ENCODE results near the gene LAMC2. TPM values are rescaled to one million over a fixed set of nuclear protein-coding genes. Genes with fewer than 3 reads are reported as not detected.
A peak's percentile ranks its signal among the peaks of the same experiment; 100 is the strongest.

Gene LAMC2
- total RNA-seq, 1 donor from 2014 or later: 13.9 TPM

DNA sequence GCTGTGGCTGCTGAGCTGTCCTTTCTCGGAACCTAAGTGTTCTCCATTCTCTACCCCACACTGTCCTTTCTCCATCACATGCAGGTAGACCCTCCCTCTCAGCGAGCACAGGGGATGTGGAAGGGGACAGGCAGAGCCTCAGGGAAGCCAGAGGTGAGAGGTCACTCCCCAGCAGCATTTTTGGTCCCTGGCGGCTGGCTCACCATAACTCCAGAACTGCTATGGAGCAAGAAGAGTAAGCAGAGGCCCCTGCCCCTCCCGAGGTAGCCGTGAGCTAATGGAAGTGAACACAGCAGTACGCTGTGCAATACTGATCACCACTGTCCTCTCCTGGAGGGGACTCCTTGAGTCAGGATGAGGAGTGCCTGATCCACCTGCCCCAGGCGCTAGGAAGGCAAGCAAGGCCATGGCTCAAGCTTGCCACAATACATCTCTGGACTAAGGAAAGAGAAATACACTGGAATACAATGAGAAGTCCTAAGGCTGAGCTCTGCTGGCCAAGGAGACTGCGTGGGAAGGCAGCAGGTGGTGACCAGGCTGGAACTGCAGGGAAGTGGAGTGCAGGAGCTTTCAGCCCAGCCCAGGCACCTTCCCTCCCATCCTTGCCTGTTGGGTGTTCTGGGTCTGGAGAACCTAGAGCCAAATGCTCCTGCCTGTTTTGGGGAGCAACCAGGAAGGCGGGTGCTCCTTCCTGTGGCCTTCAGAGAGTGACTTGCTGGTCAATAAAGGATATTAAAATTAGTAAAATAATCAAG lies 96.2 kb downstream of the LAMC2 start:
- Mint-ChIP-seq H3K27ac (ENCODE audit: unreplicated experiment) (no peak overlapping the region), H3K36me3 (ENCODE audit: low read depth, unreplicated experiment) (peaks cover 2% of the 10 kb centered on the region), H3K4me3 (ENCODE audit: unreplicated experiment) (no peak overlapping the region), H3K4me1 (ENCODE audit: low read depth, unreplicated experiment) (peaks cover 22% of the 10 kb centered on the region), H3K9me3 (ENCODE audit: unreplicated experiment) (no peaks in the 10 kb centered on the region), H3K27me3 (ENCODE audit: low read depth, unreplicated experiment) (peaks cover 13% of the 10 kb centered on the region)
- no peaks in the 10 kb centered on the region for H4K20me1 ChIP-seq (ENCODE audit: insufficient read depth, low read length)
- DNase-seq (ENCODE audit: low read depth) (no peak), FAIRE-seq (no peak)
- no peaks in the 10 kb centered on the region for H3K9me3 ChIP-seq (ENCODE audit: insufficient read depth, low read depth, low read length)
- H3K79me2 ChIP-seq (ENCODE audit: insufficient read depth, low read length): no peaks in the 10 kb centered on the region
- peak overlapping the region; percentile 24 for H3K4me2 ChIP-seq (ENCODE audit: low read length)
- H3K27ac ChIP-seq (ENCODE audit: low read depth, low read length): no peak overlapping the region
- peak overlapping the region; percentile 35 for H2AFZ ChIP-seq (ENCODE audit: low read depth, low read length)
- peaks cover 34% of the 10 kb centered on the region for H3K4me1 ChIP-seq (ENCODE audit: insufficient read depth, low read length)
- H3K4me3 ChIP-seq (ENCODE audit: insufficient read depth, low read depth, low read length): no peak overlapping the region
- TF ChIP-seq, protein P1, sequence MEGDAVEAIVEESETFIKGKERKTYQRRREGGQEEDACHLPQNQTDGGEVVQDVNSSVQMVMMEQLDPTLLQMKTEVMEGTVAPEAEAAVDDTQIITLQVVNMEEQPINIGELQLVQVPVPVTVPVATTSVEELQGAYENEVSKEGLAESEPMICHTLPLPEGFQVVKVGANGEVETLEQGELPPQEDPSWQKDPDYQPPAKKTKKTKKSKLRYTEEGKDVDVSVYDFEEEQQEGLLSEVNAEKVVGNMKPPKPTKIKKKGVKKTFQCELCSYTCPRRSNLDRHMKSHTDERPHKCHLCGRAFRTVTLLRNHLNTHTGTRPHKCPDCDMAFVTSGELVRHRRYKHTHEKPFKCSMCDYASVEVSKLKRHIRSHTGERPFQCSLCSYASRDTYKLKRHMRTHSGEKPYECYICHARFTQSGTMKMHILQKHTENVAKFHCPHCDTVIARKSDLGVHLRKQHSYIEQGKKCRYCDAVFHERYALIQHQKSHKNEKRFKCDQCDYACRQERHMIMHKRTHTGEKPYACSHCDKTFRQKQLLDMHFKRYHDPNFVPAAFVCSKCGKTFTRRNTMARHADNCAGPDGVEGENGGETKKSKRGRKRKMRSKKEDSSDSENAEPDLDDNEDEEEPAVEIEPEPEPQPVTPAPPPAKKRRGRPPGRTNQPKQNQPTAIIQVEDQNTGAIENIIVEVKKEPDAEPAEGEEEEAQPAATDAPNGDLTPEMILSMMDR (IDR thresholded peaks at IDR 0.05; ENCODE audit: insufficient read depth, low read depth, low read length): no peak
- TF ChIP-seq EZH2 (IDR thresholded peaks at IDR 0.05; ENCODE audit: insufficient read depth, low read length): no peak
- no peak overlapping the region for H3K9ac ChIP-seq (ENCODE audit: low read length)
- no peaks in the 10 kb centered on the region for H3K27me3 ChIP-seq (ENCODE audit: insufficient read depth, low read length)
- no peaks in the 10 kb centered on the region for H3K36me3 ChIP-seq (ENCODE audit: insufficient read depth, low read length)

GRCh38 chr1:183283286-183283685 lies 97.2 kb downstream of the LAMC2 start:
- Mint-ChIP-seq H3K4me1 (ENCODE audit: low read depth, unreplicated experiment) (peaks cover 14% of the 10 kb centered on the region), H3K27me3 (ENCODE audit: low read depth, unreplicated experiment) (peaks cover 13% of the 10 kb centered on the region), H3K9me3 (ENCODE audit: unreplicated experiment) (no peaks in the 10 kb centered on the region), H3K27ac (ENCODE audit: unreplicated experiment) (no peak overlapping the region), H3K36me3 (ENCODE audit: low read depth, unreplicated experiment) (peaks cover 2% of the 10 kb centered on the region), H3K4me3 (ENCODE audit: unreplicated experiment) (no peak overlapping the region)
- Histone ChIP-seq H3K36me3 (ENCODE audit: insufficient read depth, low read length) (no peaks in the 10 kb centered on the region), H3K27me3 (ENCODE audit: insufficient read depth, low read length) (no peaks in the 10 kb centered on the region), H3K27ac (ENCODE audit: low read depth, low read length) (no peak overlapping the region), H3K4me3 (ENCODE audit: insufficient read depth, low read depth, low read length) (no peak overlapping the region), H4K20me1 (ENCODE audit: insufficient read depth, low read length) (no peaks in the 10 kb centered on the region), H3K79me2 (ENCODE audit: insufficient read depth, low read length) (no peaks in the 10 kb centered on the region), H3K9ac (ENCODE audit: low read length) (no peak overlapping the region), H3K4me2 (ENCODE audit: low read length) (no peak overlapping the region), H3K4me1 (ENCODE audit: insufficient read depth, low read length) (peaks cover 34% of the 10 kb centered on the region), H3K9me3 (ENCODE audit: insufficient read depth, low read depth, low read length) (no peaks in the 10 kb centered on the region), H2AFZ (ENCODE audit: low read depth, low read length) (no peak overlapping the region)
- TF ChIP-seq EZH2 (IDR thresholded peaks at IDR 0.05; ENCODE audit: insufficient read depth, low read length): no peak
- TF ChIP-seq, protein P1 (IDR thresholded peaks at IDR 0.05; ENCODE audit: insufficient read depth, low read depth, low read length): no peak
- DNase-seq (ENCODE audit: low read depth): no peak
- no peak for FAIRE-seq

GRCh38 chr1:183284086-183284485 lies 98.0 kb downstream of the LAMC2 start:
- Mint-ChIP-seq H3K9me3 (ENCODE audit: unreplicated experiment) (no peaks in the 10 kb centered on the region), H3K36me3 (ENCODE audit: low read depth, unreplicated experiment) (peaks cover 2% of the 10 kb centered on the region), H3K4me1 (ENCODE audit: low read depth, unreplicated experiment) (peaks cover 6% of the 10 kb centered on the region), H3K27me3 (ENCODE audit: low read depth, unreplicated experiment) (peaks cover 16% of the 10 kb centered on the region), H3K27ac (ENCODE audit: unreplicated experiment) (no peak overlapping the region), H3K4me3 (ENCODE audit: unreplicated experiment) (no peak overlapping the region)
- Histone ChIP-seq H3K79me2 (ENCODE audit: insufficient read depth, low read length) (no peaks in the 10 kb centered on the region), H3K4me1 (ENCODE audit: insufficient read depth, low read length) (peaks cover 26% of the 10 kb centered on the region), H2AFZ (ENCODE audit: low read depth, low read length) (no peak overlapping the region), H3K27me3 (ENCODE audit: insufficient read depth, low read length) (no peaks in the 10 kb centered on the region), H4K20me1 (ENCODE audit: insufficient read depth, low read length) (no peaks in the 10 kb centered on the region), H3K9me3 (ENCODE audit: insufficient read depth, low read depth, low read length) (no peaks in the 10 kb centered on the region), H3K9ac (ENCODE audit: low read length) (no peak overlapping the region), H3K4me2 (ENCODE audit: low read length) (no peak overlapping the region), H3K27ac (ENCODE audit: low read depth, low read length) (no peak overlapping the region), H3K36me3 (ENCODE audit: insufficient read depth, low read length) (no peaks in the 10 kb centered on the region), H3K4me3 (ENCODE audit: insufficient read depth, low read depth, low read length) (no peak overlapping the region)
- DNase-seq (ENCODE audit: low read depth) (no peak), FAIRE-seq (no peak)
- no peak for TF ChIP-seq EZH2 (IDR thresholded peaks at IDR 0.05; ENCODE audit: insufficient read depth, low read length)
- TF ChIP-seq, protein P1 (IDR thresholded peaks at IDR 0.05; ENCODE audit: insufficient read depth, low read depth, low read length): no peak
